Stimulated activated CD8-positive, alpha-beta memory T cell treated with anti-CD3 and anti-CD28 coated beads, Interleukin-7, amount 100 ng/mL, for 48 hours (primary cell): Measurements from ENCODE around the gene BTG2.
A peak's percentile ranks its signal among the peaks of the same experiment; 100 is the strongest.
"Not testable (repeated sequence)": the region's sequence is repeated elsewhere in the genome, so short reads cannot be mapped to it uniquely, and the experiment has no call there.

ENCODE experiments used
- DNase-seq, 2 donors: peaks; one replicate each; pipeline ENCODE4 v3.0.0-alpha.2; 2020; ENCODE audit warnings: low read depth in 1 of 2; ENCODE audit errors: extremely low read depth in 1 of 2

The BTG2 gene, protein sequence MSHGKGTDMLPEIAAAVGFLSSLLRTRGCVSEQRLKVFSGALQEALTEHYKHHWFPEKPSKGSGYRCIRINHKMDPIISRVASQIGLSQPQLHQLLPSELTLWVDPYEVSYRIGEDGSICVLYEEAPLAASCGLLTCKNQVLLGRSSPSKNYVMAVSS

DNA sequence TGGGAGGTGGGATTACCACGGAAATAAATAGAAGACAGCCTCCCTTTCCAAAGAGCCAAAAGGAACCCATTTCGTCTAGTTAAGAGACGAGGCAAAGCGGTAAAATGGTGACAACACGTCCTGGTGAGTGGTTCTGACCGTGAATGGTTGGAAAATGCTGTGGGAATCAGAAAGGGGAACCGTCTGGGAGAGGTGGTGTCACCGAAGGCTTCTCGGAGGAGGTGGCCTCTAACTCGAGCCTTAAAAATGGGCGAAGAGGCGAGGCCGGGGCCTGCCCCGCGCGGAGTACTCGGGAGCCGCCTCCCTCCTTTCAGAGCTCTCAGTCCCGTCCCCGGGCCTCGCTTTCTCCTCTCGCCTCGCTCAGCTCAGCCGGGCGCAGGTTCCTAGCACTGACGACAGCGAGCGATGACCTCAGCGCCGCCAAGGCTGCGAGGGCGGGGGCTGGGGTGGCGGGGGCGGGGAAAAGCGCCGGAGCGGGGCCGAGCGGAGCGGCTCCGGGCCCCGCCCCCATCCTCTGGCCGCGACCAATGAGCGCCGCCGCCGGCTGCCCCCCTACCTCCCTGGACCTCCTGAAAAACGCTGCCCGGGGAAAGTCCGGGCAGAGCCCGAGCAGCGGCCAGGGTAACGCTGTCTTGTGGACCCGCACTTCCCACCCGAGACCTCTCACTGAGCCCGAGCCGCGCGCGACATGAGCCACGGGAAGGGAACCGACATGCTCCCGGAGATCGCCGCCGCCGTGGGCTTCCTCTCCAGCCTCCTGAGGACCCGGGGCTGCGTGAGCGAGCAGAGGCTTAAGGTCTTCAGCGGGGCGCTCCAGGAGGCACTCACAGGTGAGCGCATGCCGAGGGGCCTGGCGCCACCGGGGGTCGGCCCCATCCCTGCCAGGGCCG is at the start of gene BTG2:
TSS of gene BTG2 (plus strand) at position 601 of the 890 bp plus-strand sequence. CDS start at position 689, 88 bp downstream.
- DNase-seq = peak; percentile 82 to 91

DNA sequence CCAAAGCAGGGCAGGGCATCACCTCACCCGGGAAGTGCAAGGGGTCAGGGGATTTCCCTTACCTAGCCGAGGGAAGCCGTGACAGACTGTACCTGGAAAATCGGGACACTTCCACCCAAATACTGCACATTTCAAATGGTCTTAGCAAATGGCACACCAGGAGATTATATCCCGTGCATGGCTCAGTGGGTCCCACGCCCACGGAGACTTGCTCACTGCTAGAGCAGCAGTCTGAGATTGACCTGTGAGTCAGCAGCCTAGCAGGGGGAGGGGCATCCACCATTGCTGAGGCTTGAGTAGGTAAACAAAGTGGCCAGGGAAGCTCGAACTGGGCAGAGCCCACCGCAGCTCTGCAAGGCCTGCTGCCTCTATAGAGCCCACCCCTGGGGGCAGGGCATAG is 48.7 kb upstream of the BTG2 start:
- DNase-seq = not testable (repeated sequence)

DNA sequence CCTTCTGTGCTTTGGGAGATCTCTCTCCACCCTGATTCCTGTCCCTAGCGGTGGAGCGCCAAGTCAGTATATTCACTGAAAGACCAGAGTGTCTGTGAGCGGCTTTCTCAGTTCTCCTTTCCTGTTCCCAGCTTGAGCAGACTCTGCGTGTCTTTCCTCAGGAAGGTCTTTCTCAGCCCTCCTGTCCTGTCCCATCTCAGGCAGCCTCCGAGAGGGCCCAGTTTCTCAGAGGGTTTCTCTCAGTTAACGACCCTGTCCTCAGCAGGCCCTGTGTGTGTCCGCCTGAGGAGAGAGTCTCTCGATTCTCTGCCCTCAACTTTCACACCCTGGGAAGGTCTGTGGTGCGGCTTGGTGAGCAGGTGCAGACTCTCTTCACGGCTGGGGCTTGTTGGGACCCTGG is 41.8 kb upstream of the BTG2 start:
- DNase-seq = no peak

DNA sequence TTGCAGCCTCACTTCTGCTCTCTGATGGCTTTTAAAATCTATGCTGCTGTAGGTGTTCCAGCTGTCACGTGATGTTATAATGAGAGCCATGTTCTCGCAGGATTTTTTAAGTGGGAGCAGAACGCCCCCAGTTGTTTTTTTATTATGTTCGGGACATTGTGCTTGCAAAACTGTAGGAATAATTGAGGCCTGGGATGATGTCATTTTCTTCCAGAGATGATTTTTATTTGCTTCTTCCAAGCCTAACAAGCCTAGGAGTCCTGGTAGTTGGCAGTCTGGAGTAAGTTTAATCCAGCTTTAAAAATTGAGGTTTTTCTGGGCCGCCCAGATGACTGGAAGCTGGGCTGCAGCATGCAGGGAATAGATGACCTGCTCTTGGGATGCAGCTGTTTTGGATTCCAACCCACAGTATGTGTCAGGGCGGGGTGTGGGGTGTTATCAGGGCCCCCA is 41.2 kb upstream of the BTG2 start:
- no peak for DNase-seq

DNA sequence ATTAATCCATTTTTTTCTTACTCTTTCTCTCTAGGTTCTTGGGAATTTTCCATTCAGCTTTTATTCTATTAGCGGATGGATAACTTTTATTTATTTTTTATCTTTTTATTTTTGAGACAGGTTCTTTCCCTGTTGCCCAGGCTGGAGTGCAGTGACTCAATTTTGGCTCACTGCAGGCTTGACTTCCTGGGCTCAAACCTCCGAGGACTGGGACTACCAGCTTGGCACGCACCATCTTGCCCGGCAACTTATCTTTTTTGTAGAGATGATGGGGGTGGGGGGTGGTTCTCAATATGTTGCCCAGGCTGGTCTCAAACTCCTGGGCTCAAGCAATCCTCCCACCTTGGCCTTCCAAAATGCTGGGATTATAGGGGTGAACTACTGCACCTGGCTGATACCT is 39.8 kb upstream of the BTG2 start:
- no peak for DNase-seq

GRCh38 chr1:203266140-203266539 is 39.2 kb upstream of the BTG2 start:
- DNase-seq = not testable (repeated sequence)

GRCh38 chr1:203267347-203267846 is 37.9 kb upstream of the BTG2 start:
- peak in 1 of 2 donors; percentile 55 for DNase-seq

- DNase-seq = no peak
Observed at GRCh38 chr1:203267912-203268311, 37.4 kb upstream of the BTG2 start.

GRCh38 chr1:203268901-203269653 is 36.2 kb upstream of the BTG2 start:
- no peak for DNase-seq

GRCh38 chr1:203269654-203270020 is 35.7 kb upstream of the BTG2 start:
- DNase-seq = no peak

- DNase-seq = no peak
Observed at GRCh38 chr1:203270448-203270847, 34.9 kb upstream of the BTG2 start.

DNA sequence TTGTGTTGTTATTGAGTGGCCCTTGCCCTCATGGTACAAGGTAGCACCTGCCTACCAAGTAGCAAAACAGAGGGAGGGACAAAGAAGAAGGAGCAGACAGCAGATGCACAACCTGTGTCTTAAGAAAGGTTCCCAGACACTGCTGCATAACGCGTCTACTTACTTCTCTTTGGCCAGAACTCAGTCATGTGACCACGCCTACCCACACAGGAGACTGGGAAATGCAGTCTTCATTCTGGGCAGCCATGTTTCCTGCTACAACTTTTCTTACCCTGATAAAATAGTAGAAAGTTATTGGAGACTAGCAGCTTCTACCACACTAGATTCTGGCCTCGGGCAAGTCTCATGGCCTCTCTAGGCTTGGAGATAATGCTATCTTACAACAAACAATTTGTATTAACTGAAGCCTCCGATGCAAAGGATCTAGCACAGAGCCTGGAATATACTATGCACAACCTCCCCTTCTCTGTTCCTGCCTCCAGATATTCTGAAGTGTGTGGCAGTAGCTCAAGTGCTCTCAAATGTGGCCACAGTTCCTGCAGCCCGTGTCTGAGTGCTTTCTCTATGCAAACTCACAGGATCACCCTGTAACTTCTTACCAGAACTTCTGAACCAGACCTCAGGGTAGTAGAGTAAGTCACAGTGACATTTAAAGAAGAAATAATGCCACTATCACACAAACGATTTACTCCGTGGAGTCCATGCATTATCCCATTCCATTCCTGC is 34.1 kb upstream of the BTG2 start:
- peak in 1 of 2 donors; percentile 67 for DNase-seq

- DNase-seq = no peak
Observed at GRCh38 chr1:203271962-203272632, 33.2 kb upstream of the BTG2 start.

DNA sequence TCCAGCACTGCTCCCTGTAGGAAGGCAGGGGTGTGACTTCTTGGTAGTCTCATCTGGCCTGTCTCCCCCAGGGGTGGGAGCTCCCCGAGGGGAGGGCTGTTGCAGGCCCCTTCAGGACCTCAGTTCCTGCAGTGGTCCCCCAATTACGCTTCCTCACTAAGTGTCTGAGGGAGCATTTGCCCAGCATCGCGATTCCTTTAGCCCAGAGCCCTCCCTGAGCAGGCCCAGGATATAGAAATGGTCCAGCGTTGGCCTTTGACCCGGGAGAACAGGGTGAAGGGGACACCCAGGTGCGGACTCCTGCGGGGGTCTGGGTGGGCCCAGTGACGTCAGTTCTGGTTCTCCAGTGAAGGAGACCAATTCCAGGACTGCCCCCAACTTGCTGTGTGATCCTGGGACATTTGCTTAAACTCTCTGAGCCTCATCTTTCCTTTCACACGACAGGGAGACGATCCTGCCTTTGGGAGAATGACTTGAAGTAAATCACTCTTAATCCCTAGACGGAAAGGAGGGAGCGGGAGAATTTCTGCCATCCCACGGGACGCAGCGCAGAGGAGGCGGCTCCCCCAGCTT is 32.6 kb upstream of the BTG2 start:
- no peak for DNase-seq

DNA sequence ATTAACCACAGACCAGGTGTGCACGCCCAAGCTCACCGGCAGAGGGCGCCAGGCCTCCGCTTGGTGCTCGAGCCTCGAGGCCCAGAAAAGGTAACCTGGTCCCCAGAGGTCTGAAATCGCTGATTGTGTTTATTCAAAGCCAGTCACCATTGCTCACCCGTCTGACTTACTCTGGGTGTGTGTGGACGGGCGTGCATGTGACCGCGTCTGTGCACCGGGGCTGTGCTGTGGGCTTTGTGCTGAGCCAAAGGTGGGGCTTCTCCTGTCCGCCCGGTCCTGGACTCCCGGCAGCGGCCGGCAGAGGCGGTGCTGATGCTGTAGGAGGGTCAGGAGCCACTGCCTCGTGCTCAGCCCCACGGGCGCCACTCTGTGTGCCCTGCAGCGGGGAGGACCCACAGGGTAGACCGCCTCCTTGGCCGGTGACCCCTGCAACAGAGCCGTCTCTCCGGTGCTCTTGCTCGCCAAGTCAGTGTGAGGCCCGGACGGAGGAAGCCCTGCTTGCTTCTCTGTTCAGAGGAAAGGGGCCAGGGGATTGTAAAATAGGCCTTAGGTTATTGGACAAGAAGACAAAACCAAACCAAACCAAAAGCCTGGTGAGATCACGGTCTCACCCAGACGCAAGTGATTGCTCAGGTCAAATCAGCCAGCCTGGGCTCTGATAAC is 32.0 kb upstream of the BTG2 start:
- peak; percentile 76 to 85 for DNase-seq

- no peak for DNase-seq
Observed at GRCh38 chr1:203273869-203274602, 31.3 kb upstream of the BTG2 start.

DNA sequence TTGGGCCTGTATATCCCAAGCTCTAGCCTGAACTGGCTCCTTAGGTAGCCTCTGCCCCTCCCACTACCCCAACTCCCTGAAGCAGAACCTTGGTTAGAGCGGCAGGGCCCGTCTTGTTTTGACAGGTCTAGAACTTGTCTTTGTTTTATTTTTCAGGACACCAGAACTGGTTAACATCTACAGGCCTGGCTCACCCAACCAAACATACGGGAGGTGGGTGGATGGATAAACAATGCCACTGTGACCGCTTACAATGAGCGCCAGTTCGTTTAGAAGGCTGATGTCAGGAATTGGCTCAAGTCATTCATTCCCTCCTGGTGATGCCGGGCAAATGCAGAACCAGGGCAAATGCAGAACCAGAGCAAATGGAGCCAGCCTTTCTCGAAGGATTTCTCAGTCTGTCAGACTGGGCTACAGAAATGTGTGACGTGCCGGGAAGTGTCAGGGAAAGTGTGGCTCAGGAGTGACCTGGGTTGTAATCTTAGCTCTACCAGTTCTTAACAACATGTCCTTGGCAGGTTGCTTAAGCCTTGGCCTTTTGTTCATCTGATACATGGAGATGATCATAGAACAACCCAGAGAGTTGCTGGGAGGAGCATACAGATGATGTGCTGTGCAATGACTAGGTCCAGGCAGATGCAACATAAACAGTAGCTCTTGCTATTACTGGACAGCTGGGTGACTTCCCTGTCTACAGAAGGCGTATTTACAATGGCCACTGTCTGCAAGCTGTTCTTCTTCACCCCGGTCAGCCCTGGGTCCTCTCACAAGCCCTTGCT is 30.5 kb upstream of the BTG2 start:
- DNase-seq = no peak
